T47D (cell line): ENCODE results near the gene ZNF618.

Source experiments
- DNase-seq, 2 experiments: peaks; one replicate each; pipeline versions ENCODE4 v3.0.0 to v3.0.0-alpha.2; 2011 to 2012; ENCODE audit warnings: low read depth in 1 of 2, low spot score in 1 of 2
- JUND ChIP-seq: IDR thresholded peaks from 2 replicates; pipeline ENCODE4 v1.6.1; 2012; ENCODE audit warnings: low read depth
- in situ Hi-C: cut with HindIII; loops from 2 replicates; pipeline ENCODE4 v1.10.0; 2016; ENCODE audit warnings: low sequenced_read_pairs, low pct_unique_long_range_greater_than_20kb

Gene ZNF618

GRCh38 chr9:113985968-113986585 lies 110.0 kb downstream of the ZNF618 start:
- DNase-seq, result no peak
- in situ Hi-C loops, result no loop called here
- no peak for TF ChIP-seq JUND

DNA sequence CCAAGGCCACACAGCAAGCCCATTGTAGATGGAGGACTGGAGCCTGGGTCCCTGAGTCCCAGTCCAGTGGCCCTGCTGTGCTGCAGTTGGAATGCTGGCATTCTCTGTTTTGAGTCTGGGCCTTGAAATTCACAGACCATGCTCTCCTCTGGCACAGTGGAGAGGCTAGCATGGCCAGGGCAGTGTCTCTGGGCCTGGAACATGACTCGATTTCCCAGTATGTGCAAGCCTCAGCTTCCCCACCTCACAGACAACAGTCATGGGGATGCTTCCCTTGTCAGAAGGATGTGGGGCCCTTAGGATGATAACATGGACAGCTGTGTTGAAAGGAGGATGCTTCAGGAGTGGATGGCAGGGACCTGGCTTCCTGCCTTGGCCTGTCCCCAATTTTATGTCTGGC lies 110.8 kb downstream of the ZNF618 start:
- no peak for TF ChIP-seq JUND
- DNase-seq, result no peak
- in situ Hi-C loops, result no loop called here

- no peak for DNase-seq
- in situ Hi-C loops, result no loop called here
- no peak for TF ChIP-seq JUND
Measured at GRCh38 chr9:113987526-113987925, 111.4 kb downstream of the ZNF618 start.

DNA sequence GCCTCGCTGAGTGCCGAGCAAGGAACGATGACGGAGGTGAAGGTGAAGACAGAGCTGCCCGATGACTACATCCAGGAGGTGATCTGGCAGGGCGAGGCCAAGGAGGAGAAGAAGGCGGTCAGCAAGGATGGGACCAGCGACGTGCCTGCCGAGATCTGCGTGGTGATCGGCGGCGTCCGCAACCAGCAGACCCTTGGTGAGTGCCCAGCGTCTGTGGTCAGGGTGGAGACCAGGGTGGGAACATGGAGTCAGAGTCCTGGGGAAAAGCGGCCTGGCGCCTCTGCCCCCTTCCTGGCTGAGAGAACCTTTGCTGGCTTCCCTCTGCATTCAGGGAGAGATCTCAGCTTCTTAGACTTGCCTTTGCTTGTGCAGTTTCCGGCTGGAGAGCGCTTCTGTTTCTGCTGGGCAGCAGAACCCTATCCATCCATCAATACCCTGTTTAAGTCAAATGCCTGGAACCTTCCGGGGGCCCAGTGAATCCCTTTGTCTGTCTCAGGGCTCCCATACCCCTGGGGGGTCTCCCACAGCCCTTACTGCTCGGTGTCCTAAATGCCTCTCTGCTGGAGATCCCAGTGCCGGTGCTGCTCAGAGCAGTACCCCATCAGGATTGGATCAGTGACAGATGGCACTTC lies 112.4 kb downstream of the ZNF618 start:
- in situ Hi-C loops, result no loop called here
- no peak for DNase-seq
- TF ChIP-seq JUND, result no peak

DNA sequence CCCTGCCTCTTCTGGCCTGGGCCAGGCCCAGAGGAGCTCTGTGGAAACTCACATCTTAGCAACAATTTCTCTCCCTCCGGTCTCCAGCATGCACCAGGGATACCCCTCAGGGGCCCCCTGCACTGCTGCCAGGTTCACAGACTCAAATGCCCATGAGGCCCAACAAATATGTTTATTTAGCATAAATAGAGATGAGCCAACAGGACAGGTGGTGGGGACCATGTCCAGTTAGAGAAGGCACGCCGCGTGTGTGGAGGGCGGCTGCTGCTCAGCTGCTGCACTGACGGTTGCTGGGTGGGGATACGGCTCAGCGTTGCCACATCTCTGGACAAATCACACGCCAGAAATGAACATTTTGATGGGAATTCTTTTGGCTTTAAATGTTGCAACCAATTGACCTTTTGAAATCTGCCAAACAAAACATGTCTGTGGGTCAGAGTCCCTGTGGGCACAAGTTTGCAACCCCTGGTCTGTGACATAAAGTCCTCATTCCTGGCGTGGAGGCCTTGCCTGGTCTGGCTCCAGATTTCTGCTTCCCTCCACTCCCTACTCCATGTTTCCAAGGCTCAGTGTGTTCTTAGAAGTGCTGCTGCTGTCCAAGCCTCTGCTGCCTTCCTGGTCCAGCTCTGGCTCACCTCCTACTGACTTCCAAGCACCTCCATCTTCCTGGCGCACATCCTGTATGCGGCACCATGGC lies 113.1 kb downstream of the ZNF618 start:
- in situ Hi-C loops, result no loop called here
- TF ChIP-seq JUND, result no peak
- no peak for DNase-seq

- TF ChIP-seq JUND, result no peak
- in situ Hi-C loops, result no loop called here
- DNase-seq, result no peak
Measured at GRCh38 chr9:113989714-113990569, 113.8 kb downstream of the ZNF618 start.

DNA sequence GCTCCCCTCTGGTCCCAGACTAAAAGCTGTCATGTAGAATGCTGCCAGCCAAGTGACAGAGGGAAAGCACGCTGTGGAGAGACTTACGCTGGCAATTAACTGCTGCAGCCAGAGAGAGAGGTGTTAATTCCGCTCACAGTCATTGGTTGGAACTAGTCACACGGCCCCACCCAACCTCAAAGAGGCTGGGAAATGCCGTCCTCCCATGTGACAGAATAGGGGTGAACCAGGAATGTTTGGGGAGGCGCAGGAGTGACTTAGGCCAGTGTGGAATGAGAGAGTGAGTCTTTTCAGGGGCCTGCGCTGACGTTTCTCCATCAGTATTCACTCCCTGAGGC lies 114.4 kb downstream of the ZNF618 start:
- in situ Hi-C loops, result no loop called here
- no peak for DNase-seq
- TF ChIP-seq JUND, result no peak

GRCh38 chr9:113990975-113991471 lies 114.9 kb downstream of the ZNF618 start:
- in situ Hi-C loops, result no loop called here
- no peak for DNase-seq
- no peak for TF ChIP-seq JUND

GRCh38 chr9:113991714-113992113 lies 115.6 kb downstream of the ZNF618 start:
- in situ Hi-C loops, result no loop called here
- TF ChIP-seq JUND, result no peak
- no peak for DNase-seq

DNA sequence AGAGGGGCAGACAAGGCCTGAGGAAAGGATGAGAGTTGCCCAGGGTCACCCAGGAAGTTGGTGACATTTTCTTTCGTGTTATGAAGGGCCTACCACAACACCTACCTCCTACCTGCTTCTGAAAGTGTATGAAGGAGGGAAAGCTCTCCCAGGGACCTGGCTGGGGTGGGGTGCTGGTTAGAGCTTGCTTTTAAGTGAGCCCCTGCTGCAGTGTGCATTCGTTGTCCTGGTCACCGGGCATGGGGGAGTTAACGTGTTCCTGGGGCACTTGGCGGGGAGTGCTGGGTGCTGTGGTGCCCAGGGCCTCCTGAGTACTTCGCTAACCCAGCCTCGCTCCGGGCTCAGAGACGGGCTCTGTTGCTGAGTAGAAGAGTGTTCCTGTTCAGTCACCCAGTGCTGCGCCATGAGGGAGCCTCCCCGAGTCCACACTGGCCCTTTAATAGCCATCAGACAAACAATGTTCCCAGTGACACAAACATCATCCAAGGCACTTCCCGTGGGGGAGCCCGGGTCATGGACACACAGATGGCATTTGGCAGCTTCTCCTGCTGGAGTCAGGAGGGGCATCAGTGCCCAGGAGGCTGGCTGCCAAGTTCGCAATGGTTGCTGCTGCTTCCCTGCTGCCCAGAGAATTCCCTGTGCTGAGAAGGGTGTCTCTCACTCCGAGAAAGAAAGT lies 116.3 kb downstream of the ZNF618 start:
- in situ Hi-C loops, result no loop called here
- no peak for TF ChIP-seq JUND
- no peak for DNase-seq

DNA sequence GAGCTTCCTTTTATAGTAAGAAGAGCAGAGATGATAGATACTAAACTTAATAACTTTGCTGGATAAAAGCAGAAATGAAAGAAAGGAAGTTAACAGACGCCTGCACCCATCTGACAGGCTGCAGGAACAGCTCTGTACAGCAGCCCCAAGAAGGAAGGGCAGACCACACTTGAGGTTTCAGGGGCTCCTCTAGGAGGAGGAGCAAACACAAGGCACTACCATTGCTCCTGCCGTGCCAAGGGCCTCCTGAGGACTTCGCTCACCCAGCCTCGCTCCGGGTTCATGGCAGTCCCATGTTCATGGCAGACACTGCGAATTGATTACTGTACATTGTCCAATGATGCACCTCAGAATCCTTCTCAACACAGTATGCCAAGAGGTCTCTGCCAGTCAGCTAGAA lies 116.9 kb downstream of the ZNF618 start:
- in situ Hi-C loops, result no loop called here
- no peak for TF ChIP-seq JUND
- no peak for DNase-seq

- no peak for TF ChIP-seq JUND
- peak in 1 of 2 experiments; percentile 32 for DNase-seq
- in situ Hi-C loops, result no loop called here
Measured at GRCh38 chr9:113993838-113994540, 117.9 kb downstream of the ZNF618 start.
